HK-2 (cell line): ENCODE results near the gene AMPD1.

Experiments used
- DNase-seq: peaks from one replicate; pipeline ENCODE4 v3.0.0-alpha.2; 2018; ENCODE audit not compliant: unreplicated experiment

AMPD1 gene

DNA sequence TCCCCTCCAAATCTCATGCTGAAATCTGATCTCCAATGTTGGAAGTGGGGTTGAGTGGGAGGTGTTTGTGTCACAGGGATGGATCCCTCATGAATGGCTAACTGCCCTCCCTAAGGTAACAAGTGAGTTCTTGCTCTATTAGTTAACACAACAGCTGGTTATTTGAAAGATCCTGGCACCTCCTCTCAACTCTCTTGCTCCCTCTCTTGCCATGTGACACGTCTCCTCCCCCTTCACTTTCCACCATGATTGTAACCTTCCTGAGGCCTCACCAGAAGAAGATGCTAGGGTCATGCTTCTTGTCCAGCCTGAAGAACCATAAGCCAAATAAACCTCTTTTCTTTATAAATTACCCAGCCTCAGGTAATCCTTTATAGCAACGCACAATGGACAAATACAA is 54.0 kb downstream of the AMPD1 start:
- no peak for DNase-seq

DNA sequence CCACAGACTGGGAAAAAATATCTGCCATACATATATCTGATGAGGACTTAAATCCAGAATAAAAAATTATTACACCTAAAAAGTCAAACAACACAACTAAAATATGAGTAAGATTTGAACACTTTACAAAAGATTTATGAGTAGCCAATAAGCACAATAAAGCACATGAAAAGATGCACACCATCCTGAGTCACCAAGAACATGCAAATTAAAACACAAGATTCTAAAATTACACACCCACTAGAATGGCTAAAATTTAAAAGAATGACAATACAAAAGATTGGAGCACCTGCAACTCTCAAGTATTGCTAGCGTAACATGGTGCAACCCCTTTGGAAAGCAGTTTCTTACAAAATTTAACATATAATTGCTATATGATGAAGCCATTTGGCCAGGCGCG is 56.4 kb downstream of the AMPD1 start:
- DNase-seq: no peak

DNA sequence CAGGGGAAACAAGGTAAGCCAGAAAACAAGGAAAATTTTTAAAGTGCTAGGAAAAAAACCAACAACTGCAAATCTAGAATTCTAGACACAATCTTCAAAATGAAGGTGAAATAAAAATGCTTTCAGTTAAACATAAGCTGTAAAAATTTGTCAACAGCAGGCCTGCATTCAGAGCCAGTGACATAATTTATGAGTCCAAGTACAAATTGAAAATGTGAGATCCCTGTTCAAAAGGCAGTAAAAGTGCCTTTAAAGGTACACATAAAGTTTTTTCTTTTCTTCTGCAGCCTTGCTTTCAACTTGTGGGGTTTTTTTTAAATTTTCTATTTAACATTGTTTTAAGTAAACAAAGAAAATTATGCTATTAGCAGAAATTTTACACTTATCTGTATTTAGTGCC is 62.9 kb downstream of the AMPD1 start:
- DNase-seq: no peak

DNA sequence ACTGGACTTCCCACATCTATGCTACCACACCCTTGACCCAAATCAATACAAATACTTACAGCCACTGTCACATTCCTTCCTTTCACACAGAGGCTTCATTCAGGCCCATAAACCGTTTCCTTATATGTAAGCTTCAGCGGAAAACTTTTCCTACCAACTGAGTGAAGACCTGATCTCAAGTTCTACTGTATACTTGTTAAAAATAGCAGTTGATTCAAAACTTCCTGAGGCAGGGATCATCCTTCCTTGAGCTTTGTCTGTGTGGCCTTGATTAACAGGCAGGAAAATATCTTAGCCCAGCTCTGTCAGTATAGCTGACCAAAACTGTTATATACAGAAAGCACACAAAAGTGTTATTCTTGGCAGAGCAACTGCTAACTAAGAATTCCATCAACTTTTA is 68.2 kb downstream of the AMPD1 start:
- no peak for DNase-seq

DNA sequence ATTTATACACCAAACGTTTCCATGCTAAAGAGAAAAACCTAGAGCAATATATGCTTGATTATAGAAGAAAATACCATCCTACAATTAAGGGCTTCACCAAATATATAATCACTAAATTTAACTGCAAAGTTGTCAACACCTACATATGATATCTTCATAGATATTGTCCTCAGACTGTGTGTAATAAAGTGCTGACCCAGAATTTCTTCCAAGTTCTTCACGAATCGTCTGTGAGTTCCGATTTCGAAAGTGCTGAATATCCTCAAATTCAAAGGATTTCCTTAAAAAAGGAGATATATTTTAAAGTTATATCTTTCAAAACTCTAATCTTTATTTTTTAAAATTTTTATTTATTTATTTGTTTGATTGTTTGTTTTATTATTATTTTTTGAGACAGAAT is 72.0 kb downstream of the AMPD1 start:
- DNase-seq: no peak
